ENCODE measurements around the gene TAPT1. TPM values are rescaled to one million over a fixed set of nuclear protein-coding genes. Genes with fewer than 3 reads are reported as not detected.

Gene TAPT1
- total and polyA plus RNA-seq, 9 of the 15 experiments (the other 6 are each of a cell fraction or from before 2014, with no cell fraction given) = 1.6 to 36.7 (median 20.7) TPM

DNA sequence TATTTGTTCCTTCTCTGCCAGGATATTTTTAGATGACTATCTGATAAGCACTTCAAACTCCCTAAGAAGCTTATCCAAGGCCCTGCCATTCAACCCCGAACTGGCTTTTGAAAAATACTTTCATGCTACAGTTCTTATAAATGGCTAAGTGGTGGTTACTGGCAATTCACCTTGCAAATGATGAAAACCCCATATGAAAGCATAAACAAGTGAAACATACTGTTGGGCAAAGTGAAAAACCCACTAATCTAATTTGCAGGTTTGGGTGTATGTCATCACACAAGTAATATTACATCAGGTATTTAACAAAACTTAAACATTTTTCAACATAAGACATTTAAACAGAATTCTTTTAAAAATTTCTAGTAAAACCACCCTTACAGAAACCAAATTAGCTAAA lies 31.1 kb downstream of the TAPT1 start:
- H3K9me3 ChIP-seq (replicated peaks; ENCODE audit: control insufficient read depth, insufficient read depth, low read depth, low read length) = no peaks in the 10 kb centered on the region
- no peak for ATAC-seq
- H4K20me1 ChIP-seq (replicated peaks; ENCODE audit: control insufficient read depth, insufficient read depth, low read length) = no peaks in the 10 kb centered on the region
- no peak overlapping the region for H3K4me2 ChIP-seq (ENCODE audit: insufficient read depth, low read length)
- no peaks in the 10 kb centered on the region for H3K27me3 ChIP-seq (ENCODE audit: control insufficient read depth in 2 of 2, insufficient read depth in 2 of 2, low read length in 2 of 2)
- H3K9me1 ChIP-seq (ENCODE audit: control insufficient read depth, insufficient read depth, low read length) = no peaks in the 10 kb centered on the region
- DNase-seq (ENCODE audit: extremely low read depth in 1 of 4, low spot score in 3 of 4) = no peak
- FAIRE-seq = no peak
- in situ Hi-C loops (cut with MboI) (no loop called here), intact Hi-C loops (cut with micrococcal nuclease) (no loop called here)
- no peak overlapping the region for H3K9ac ChIP-seq (ENCODE audit: insufficient read depth in 1 of 2, low read depth in 2 of 2, low read length in 2 of 2)
- ChIA-PET CTCF (ENCODE audit: low intra/inter-chr PET ratio) (no interaction called here), POLR2A (interaction anchor here (0.6 to 1.2 kb wide), 2 partner anchors 20 to 346 kb away, joined by 3 read pairs; no protein-coding TSS in a partner anchor)
- no peak overlapping the region for H3K27ac ChIP-seq (ENCODE audit: extremely low read depth, low read depth, low read length)
- H3K4me3 ChIP-seq = no peak overlapping the region
- 0 out of 3 replicates have a peak, but pooled peaks cover 3% of the 10 kb centered on the region for H3K79me2 ChIP-seq (ENCODE audit: control insufficient read depth, insufficient read depth, low read length)
- H3K36me3 ChIP-seq (ENCODE audit: control insufficient read depth, insufficient read depth, low read length) = peaks cover 38% of the 10 kb centered on the region; the same call in 1 of the 3 replicates
- 83% methylated on average over 1 of the region's 1 CpG for WGBS (ENCODE audit: insufficient coverage, low coverage, missing lambda C conversion rate)
- no peak overlapping the region for H2AFZ ChIP-seq (ENCODE audit: low read depth, low read length)
- H3K4me1 ChIP-seq (replicated peaks in 1 of 2; ENCODE audit: control insufficient read depth in 2 of 2, insufficient read depth in 2 of 2, low read length in 2 of 2) = no peaks in the 10 kb centered on the region
- no TSS peak for BruUV-seq (replicated peaks)
- TF ChIP-seq, protein P1, sequence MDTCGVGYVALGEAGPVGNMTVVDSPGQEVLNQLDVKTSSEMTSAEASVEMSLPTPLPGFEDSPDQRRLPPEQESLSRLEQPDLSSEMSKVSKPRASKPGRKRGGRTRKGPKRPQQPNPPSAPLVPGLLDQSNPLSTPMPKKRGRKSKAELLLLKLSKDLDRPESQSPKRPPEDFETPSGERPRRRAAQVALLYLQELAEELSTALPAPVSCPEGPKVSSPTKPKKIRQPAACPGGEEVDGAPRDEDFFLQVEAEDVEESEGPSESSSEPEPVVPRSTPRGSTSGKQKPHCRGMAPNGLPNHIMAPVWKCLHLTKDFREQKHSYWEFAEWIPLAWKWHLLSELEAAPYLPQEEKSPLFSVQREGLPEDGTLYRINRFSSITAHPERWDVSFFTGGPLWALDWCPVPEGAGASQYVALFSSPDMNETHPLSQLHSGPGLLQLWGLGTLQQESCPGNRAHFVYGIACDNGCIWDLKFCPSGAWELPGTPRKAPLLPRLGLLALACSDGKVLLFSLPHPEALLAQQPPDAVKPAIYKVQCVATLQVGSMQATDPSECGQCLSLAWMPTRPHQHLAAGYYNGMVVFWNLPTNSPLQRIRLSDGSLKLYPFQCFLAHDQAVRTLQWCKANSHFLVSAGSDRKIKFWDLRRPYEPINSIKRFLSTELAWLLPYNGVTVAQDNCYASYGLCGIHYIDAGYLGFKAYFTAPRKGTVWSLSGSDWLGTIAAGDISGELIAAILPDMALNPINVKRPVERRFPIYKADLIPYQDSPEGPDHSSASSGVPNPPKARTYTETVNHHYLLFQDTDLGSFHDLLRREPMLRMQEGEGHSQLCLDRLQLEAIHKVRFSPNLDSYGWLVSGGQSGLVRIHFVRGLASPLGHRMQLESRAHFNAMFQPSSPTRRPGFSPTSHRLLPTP (IDR thresholded peaks at IDR 0.05; ENCODE audit: borderline replicate concordance, extremely low read depth, insufficient read length) = no peak
- TF ChIP-seq, protein P2, sequence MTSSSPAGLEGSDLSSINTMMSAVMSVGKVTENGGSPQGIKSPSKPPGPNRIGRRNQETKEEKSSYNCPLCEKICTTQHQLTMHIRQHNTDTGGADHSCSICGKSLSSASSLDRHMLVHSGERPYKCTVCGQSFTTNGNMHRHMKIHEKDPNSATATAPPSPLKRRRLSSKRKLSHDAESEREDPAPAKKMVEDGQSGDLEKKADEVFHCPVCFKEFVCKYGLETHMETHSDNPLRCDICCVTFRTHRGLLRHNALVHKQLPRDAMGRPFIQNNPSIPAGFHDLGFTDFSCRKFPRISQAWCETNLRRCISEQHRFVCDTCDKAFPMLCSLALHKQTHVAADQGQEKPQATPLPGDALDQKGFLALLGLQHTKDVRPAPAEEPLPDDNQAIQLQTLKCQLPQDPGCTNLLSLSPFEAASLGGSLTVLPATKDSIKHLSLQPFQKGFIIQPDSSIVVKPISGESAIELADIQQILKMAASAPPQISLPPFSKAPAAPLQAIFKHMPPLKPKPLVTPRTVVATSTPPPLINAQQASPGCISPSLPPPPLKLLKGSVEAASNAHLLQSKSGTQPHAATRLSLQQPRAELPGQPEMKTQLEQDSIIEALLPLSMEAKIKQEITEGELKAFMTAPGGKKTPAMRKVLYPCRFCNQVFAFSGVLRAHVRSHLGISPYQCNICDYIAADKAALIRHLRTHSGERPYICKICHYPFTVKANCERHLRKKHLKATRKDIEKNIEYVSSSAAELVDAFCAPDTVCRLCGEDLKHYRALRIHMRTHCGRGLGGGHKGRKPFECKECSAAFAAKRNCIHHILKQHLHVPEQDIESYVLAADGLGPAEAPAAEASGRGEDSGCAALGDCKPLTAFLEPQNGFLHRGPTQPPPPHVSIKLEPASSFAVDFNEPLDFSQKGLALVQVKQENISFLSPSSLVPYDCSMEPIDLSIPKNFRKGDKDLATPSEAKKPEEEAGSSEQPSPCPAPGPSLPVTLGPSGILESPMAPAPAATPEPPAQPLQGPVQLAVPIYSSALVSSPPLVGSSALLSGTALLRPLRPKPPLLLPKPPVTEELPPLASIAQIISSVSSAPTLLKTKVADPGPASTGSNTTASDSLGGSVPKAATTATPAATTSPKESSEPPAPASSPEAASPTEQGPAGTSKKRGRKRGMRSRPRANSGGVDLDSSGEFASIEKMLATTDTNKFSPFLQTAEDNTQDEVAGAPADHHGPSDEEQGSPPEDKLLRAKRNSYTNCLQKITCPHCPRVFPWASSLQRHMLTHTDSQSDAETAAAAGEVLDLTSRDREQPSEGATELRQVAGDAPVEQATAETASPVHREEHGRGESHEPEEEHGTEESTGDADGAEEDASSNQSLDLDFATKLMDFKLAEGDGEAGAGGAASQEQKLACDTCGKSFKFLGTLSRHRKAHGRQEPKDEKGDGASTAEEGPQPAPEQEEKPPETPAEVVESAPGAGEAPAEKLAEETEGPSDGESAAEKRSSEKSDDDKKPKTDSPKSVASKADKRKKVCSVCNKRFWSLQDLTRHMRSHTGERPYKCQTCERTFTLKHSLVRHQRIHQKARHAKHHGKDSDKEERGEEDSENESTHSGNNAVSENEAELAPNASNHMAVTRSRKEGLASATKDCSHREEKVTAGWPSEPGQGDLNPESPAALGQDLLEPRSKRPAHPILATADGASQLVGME (CRISPR knock-in tag; IDR thresholded peaks at IDR 0.05) = no peak
- TF ChIP-seq NUFIP1 (IDR thresholded peaks at IDR 0.05; ENCODE audit: partially characterized antibody) (no peak), ZNF584 (CRISPR knock-in tag; IDR thresholded peaks at IDR 0.05; ENCODE audit: low read depth) (no peak), BMI1 (IDR thresholded peaks at IDR 0.05; ENCODE audit: low read length) (no peak), CC2D1A (IDR thresholded peaks at IDR 0.05) (no peak), MTA3 (IDR thresholded peaks at IDR 0.05; ENCODE audit: borderline replicate concordance) (no peak), HDAC1 (IDR thresholded peaks at IDR 0.05) (no peak), GTF2F1 (IDR thresholded peaks at IDR 0.05; ENCODE audit: low read depth, low read length) (no peak), NFRKB (IDR thresholded peaks at IDR 0.05; ENCODE audit: low read depth) (no peak), RFX7 (CRISPR knock-in tag; IDR thresholded peaks at IDR 0.05) (no peak), KAT8 (IDR thresholded peaks at IDR 0.05; ENCODE audit: low read depth) (no peak), KHSRP (IDR thresholded peaks at IDR 0.05) (no peak), ZNF785 (CRISPR knock-in tag; IDR thresholded peaks at IDR 0.05) (no peak)
- TF ChIP-seq, protein P3, sequence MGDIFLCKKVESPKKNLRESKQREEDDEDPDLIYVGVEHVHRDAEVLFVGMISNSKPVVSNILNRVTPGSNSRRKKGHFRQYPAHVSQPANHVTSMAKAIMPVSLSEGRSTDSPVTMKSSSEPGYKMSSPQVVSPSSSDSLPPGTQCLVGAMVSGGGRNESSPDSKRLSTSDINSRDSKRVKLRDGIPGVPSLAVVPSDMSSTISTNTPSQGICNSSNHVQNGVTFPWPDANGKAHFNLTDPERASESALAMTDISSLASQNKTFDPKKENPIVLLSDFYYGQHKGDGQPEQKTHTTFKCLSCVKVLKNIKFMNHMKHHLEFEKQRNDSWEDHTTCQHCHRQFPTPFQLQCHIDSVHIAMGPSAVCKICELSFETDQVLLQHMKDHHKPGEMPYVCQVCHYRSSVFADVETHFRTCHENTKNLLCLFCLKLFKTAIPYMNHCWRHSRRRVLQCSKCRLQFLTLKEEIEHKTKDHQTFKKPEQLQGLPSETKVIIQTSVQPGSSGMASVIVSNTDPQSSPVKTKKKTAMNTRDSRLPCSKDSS (IDR thresholded peaks at IDR 0.05; ENCODE audit: low read depth, partially characterized antibody) = no peak

Measured in K562 (cell line).